Spinal cord (tissue), 10 donors: ENCODE data around the gene TWNK. TPM values are rescaled to one million over a fixed set of nuclear protein-coding genes. Genes with fewer than 3 reads are reported as not detected.

ENCODE experiments used
- DNase-seq, 6 donors: peaks; one replicate each; pipeline versions ENCODE4 v3.0.0 to v3.0.0-alpha.2; 2013 to 2015; ENCODE audit warnings: low spot score in 6 of 6, low read depth in 4 of 6
- H3K27ac ChIP-seq: one replicate; pipeline ENCODE4 v1.5.1; 2013; ENCODE audit warnings: low read depth, low read length, control low read depth
- H3K27me3 ChIP-seq: one replicate; pipeline ENCODE4 v1.6.1; 2013; ENCODE audit warnings: low read length; ENCODE audit not compliant: control insufficient read depth, insufficient read depth
- H3K36me3 ChIP-seq: one replicate; pipeline ENCODE4 v1.6.1; 2013; ENCODE audit warnings: low read length; ENCODE audit not compliant: control insufficient read depth, insufficient read depth
- H3K4me1 ChIP-seq: one replicate; pipeline ENCODE4 v1.6.1; 2013; ENCODE audit warnings: low read length; ENCODE audit not compliant: control insufficient read depth, insufficient read depth
- H3K4me3 ChIP-seq: one replicate; pipeline ENCODE4 v1.5.1; 2013; ENCODE audit warnings: low read depth, low read length, control low read depth
- H3K9me3 ChIP-seq: one replicate; pipeline ENCODE4 v1.6.1; 2013; ENCODE audit warnings: low read length; ENCODE audit not compliant: control insufficient read depth, insufficient read depth
- WGBS: methylation state at CpG from one replicate; pipeline ENCODE4 v1.1.5; 2013; ENCODE audit warnings: missing lambda C conversion rate; ENCODE audit not compliant: insufficient coverage; 5-methylcytosine and 5-hydroxymethylcytosine counted together
- polyA plus RNA-seq, 2 donors: library from polyadenylated mRNA; unstranded; fragments of 120-200 nt; gene quantifications; one replicate each; pipeline ENCODE4 v1.2.1, GENCODE V29; 2013; ENCODE audit not compliant: insufficient read length in 2 of 2
- total RNA-seq, 2 donors: library from RNA; depleted of rRNA in 1 of 2; stranded (reverse); fragments of 120-200 nt in 1 of 2; fragments of >200 nt in 1 of 2; gene quantifications; one replicate each; pipeline versions ENCODE4 v1.2.3 to v1.2.4, GENCODE V29; 2013 to 2014
- donor health status: healthy.

The TWNK gene
- total and polyA plus RNA-seq, 4 donors: 4.8 to 10.2 (median 7.5) TPM

- WGBS: 96% methylated on average over 7 of the region's 7 CpGs
Measured at GRCh38 chr10:100980711-100981110, 6.6 kb upstream of the TWNK start.

DNA sequence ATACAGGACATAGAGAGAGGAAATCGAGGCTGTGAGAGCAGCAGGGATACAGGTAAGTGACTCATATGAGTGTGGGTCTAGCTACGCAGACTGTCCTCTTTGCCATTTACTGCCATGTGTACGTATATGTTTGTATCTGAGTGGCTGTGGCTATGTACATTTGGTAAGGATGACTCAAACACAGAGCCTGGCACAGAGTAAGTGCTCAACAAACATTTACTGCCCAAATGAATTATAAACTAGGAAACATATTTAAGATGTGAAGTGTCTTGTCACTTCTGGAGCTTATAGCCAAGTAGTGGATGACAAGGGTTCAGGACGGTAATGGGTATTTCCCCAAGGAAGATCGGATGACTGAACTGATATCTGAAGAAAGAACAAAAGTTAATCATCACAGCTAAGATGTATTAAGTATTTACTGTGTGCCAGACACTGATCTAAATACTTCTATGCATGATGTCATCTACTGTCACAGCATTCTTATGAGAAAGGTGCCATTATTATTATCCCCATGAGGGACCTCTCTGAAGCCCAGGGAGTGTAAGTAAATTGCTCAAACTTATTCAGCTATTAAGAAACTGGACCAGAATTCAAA lies 6.1 kb upstream of the TWNK start:
- H3K27me3 ChIP-seq: no peaks in the 10 kb centered on the region
- no peak overlapping the region for H3K4me3 ChIP-seq
- no peak for DNase-seq
- no peak overlapping the region for H3K27ac ChIP-seq
- WGBS: 100% methylated on average over 2 of the region's 5 CpGs
- H3K4me1 ChIP-seq: peaks cover 4% of the 10 kb centered on the region
- no peaks in the 10 kb centered on the region for H3K9me3 ChIP-seq
- peaks cover 79% of the 10 kb centered on the region for H3K36me3 ChIP-seq

More at GRCh38 chr10:100980711-100981110, 6.6 kb upstream of the TWNK start:
- H3K27me3 ChIP-seq: no peaks in the 10 kb centered on the region
- peaks cover under 1% of the 10 kb centered on the region for H3K4me1 ChIP-seq
- no peak overlapping the region for H3K4me3 ChIP-seq
- peaks cover 77% of the 10 kb centered on the region for H3K36me3 ChIP-seq
- H3K9me3 ChIP-seq: no peaks in the 10 kb centered on the region
- DNase-seq: no peak
- no peak overlapping the region for H3K27ac ChIP-seq

DNA sequence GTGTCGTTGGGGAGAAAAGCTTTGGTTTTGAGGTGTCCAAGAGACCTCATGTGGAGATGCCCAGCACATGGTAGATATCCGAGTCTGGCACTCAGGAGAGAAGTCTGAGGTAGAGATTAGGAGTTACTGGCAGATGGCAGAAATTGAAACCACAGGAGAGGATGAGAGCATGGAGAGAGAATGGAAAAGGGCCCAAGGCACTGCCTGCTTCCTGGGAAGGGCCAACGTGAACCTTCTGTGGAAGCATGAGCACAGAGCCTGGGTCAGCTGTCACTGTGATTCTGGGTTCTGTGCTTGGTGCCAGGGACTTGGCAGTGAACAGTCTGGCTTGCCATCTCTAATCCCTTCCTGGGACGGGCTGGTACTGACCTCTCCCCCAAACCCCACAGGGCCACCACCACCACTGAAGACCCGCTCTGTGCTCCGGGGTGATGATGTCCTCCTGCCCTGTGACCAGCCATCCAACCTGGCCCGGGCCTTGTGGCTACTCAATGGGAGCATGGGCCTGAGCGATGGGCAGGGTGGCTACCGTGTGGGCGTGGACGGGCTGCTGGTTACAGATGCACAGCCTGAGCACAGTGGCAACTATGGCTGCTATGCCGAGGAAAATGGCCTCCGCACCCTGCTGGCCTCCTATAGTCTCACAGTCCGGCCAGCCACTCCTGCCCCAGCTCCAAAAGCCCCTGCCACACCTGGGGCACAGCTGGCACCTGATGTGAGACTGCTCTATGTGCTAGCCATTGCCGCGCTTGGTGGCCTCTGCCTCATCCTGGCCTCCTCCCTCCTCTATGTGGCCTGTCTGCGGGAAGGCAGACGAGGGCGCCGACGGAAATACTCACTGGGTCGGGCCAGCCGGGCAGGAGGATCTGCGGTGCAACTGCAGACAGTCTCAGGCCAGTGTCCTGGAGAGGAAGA lies 4.2 kb upstream of the TWNK start:
- WGBS: 93% methylated on average over 14 of the region's 24 CpGs
- Histone ChIP-seq H3K4me1 (peaks cover 21% of the 10 kb centered on the region), H3K27me3 (no peaks in the 10 kb centered on the region), H3K9me3 (no peaks in the 10 kb centered on the region), H3K4me3 (no peak overlapping the region), H3K36me3 (peaks cover 78% of the 10 kb centered on the region), H3K27ac (no peak overlapping the region)
- DNase-seq: no peak

GRCh38 chr10:100983868-100984671 lies 3.3 kb upstream of the TWNK start:
- H3K9me3 ChIP-seq: no peaks in the 10 kb centered on the region
- H3K4me3 ChIP-seq: no peak overlapping the region
- H3K4me1 ChIP-seq: peaks cover 30% of the 10 kb centered on the region
- no peak overlapping the region for H3K27ac ChIP-seq
- peaks cover 74% of the 10 kb centered on the region for H3K36me3 ChIP-seq
- 83% methylated on average over 11 of the region's 13 CpGs for WGBS
- H3K27me3 ChIP-seq: no peaks in the 10 kb centered on the region
- DNase-seq: no peak

GRCh38 chr10:100984672-100985177 lies 2.6 kb upstream of the TWNK start:
- Histone ChIP-seq H3K36me3 (peaks cover 74% of the 10 kb centered on the region), H3K4me3 (no peak overlapping the region), H3K9me3 (no peaks in the 10 kb centered on the region), H3K27me3 (no peaks in the 10 kb centered on the region), H3K4me1 (peaks cover 30% of the 10 kb centered on the region), H3K27ac (no peak overlapping the region)
- 96% methylated on average over 2 of the region's 2 CpGs for WGBS
- no peak for DNase-seq

- H3K4me1 ChIP-seq: peaks cover 30% of the 10 kb centered on the region
- H3K27ac ChIP-seq: no peak overlapping the region
- 100% methylated on average over 1 of the region's 5 CpGs for WGBS
- peaks cover 69% of the 10 kb centered on the region for H3K36me3 ChIP-seq
- H3K27me3 ChIP-seq: no peaks in the 10 kb centered on the region
- no peak for DNase-seq
- H3K9me3 ChIP-seq: no peaks in the 10 kb centered on the region
- no peak overlapping the region for H3K4me3 ChIP-seq
Measured at GRCh38 chr10:100985336-100985735, 2.0 kb upstream of the TWNK start.

DNA sequence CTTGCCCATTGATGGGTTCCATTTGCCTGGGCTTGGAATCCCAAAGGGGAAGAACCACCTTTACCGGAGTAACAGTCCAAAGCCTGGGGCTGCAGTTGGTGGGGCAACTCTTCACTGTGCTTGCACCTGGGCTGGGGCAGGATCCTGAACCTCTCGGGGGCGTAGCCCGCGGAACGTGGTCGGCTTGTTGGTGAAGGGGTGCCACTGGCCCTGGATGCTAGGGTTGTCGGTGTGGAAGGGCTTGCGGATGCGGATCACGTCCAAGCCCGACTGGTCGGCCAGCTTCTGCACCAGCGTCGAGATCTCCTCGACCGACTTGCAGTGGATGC lies 756 bp upstream of the TWNK start:
- H3K4me3 ChIP-seq: peak overlapping the region; percentile 87
- peaks cover 30% of the 10 kb centered on the region for H3K4me1 ChIP-seq
- H3K27ac ChIP-seq: no peak overlapping the region
- H3K9me3 ChIP-seq: no peaks in the 10 kb centered on the region
- DNase-seq: no peak
- peaks cover 72% of the 10 kb centered on the region for H3K36me3 ChIP-seq
- 14% methylated on average over 17 of the region's 17 CpGs for WGBS
- no peaks in the 10 kb centered on the region for H3K27me3 ChIP-seq

DNA sequence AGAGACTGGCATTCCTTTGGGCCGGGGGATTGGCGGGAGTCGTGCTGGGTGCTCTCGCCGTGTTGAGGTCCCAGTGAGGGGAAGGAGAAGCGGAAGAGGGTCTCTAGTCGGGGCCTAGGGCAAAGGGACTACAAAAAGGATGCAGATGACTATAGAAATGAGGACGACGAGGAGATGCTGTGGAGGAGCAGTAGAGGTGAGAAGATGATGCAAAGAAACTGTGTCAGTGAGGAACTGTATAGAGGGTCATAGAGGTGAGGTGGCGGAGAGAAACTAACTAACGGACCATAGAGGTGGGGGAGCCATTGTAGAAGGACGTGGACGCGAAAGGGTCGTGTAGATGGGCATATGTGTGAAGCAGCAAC lies 324 bp downstream of the TWNK start:
- Histone ChIP-seq H3K36me3 (peaks cover 65% of the 10 kb centered on the region), H3K4me1 (peaks cover 30% of the 10 kb centered on the region), H3K27ac (no peak overlapping the region), H3K9me3 (no peaks in the 10 kb centered on the region), H3K4me3 (peak overlapping the region; percentile 87), H3K27me3 (no peaks in the 10 kb centered on the region)
- 2% methylated on average over 15 of the region's 15 CpGs for WGBS
- no peak for DNase-seq

DNA sequence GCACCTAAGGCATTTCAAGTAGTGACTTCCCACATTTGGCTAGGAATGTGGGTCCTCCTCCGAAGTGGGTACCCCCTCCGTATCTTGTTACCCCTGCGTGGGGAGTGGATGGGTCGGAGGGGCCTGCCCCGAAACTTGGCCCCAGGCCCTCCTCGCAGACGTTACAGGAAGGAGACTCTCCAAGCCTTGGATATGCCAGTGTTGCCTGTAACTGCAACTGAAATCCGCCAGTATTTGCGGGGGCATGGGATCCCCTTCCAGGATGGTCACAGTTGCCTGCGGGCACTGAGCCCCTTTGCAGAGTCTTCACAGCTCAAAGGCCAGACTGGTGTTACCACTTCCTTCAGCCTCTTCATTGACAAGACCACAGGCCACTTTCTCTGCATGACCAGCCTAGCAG lies 823 bp downstream of the TWNK start:
- Histone ChIP-seq H3K9me3 (no peaks in the 10 kb centered on the region), H3K36me3 (peaks cover 66% of the 10 kb centered on the region), H3K27ac (no peak overlapping the region), H3K4me1 (peaks cover 30% of the 10 kb centered on the region), H3K4me3 (peak overlapping the region; percentile 87), H3K27me3 (no peaks in the 10 kb centered on the region)
- WGBS: 70% methylated on average over 10 of the region's 10 CpGs
- no peak for DNase-seq
